Activated T-cell treated with anti-CD3 and anti-CD28 coated beads, Interleukin-2, amount 50 U/mL, for 24 hours (primary cell): ENCODE results near the gene METTL8.
"Not testable (repeated sequence)": the region's sequence is repeated elsewhere in the genome, so short reads cannot be mapped to it uniquely, and the experiment has no call there.

ENCODE experiments used
- DNase-seq: peaks from one replicate; pipeline ENCODE4 v3.0.0-alpha.2; 2020
- H3K27ac Mint-ChIP-seq: 2 replicates; pipeline ENCODE4 v1.8.0; 2020; ENCODE audit warnings: mild to moderate bottlenecking, mixed read lengths
- H3K27me3 Mint-ChIP-seq: 2 replicates; pipeline ENCODE4 v1.8.0; 2020; ENCODE audit warnings: mixed read lengths
- H3K36me3 Mint-ChIP-seq: 2 replicates; pipeline ENCODE4 v1.8.0; 2020; ENCODE audit warnings: low read depth, mixed read lengths
- H3K4me1 Mint-ChIP-seq: 2 replicates; pipeline ENCODE4 v1.8.0; 2020; ENCODE audit warnings: low read depth, mixed read lengths
- H3K4me3 Mint-ChIP-seq: 2 replicates; pipeline ENCODE4 v1.8.0; 2020; ENCODE audit warnings: mild to moderate bottlenecking, moderate library complexity, mixed read lengths
- H3K9me3 Mint-ChIP-seq: 2 replicates; pipeline ENCODE4 v1.8.0; 2020; ENCODE audit warnings: mixed read lengths

Gene METTL8

DNA sequence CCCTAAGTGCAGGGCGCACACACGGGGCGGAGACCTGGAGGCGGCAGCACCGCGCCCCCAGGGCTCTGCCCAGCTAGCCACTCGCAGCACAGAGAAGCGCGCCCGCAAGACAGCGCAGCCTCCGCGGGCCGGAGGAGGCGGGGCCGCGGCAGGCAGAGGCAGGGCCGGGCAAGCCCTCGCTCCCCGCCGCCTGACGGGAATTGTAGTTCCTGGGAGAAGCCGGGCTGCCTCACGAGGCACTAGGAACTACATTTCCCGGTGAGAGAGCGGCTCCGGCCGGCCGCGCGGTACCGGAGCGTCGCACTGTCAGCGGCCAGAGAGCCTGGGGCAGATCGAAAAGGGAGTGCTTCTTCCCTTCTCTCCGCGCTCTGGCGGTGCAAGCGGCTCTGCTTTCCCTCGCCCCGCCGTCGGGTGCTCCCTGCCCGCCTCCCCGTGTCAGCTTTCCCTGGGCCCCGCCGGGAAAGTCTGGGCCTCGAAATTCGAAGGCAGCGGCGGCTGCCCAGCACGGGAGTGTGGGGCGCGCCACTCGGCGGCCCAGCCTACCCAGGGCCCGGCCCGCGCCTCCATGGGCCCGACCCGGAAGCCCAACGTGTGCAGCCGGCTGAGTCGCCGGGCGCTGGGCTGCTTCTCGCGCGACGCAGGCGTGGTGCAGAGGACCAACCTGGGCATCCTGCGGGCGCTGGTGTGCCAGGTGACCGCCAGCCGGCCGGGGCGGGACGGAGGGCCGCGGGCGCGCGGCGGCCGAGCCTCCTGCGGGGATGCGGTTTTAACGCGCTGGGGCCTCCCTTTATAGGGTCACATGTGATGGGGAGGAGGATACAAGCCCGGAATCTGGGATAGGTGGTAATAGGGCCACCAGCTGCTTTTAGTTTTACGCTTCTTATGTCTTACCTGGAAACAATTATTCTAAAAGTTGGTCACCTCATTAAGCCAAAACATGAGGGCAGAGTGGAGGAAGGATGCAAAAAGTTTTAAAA is 511 bp upstream of the METTL8 start, which contains the start of gene DCAF17:
DCAF17 (plus strand) TSS at position 214 of the 977 bp plus-strand sequence; CDS start at position 566, 352 bp downstream.
- H3K27ac Mint-ChIP-seq = peak within 1 kb of the TSS; percentile 98
- H3K9me3 Mint-ChIP-seq = peaks cover 5% of the 10 kb centered on the region
- H3K4me1 Mint-ChIP-seq = peaks cover 57% of the 10 kb centered on the region
- H3K36me3 Mint-ChIP-seq = peaks cover 87% of the 10 kb centered on the region
- H3K27me3 Mint-ChIP-seq = no peaks in the 10 kb centered on the region
- peak; percentile 95 for DNase-seq
- peak within 1 kb of the TSS; percentile 88 for H3K4me3 Mint-ChIP-seq

DNA sequence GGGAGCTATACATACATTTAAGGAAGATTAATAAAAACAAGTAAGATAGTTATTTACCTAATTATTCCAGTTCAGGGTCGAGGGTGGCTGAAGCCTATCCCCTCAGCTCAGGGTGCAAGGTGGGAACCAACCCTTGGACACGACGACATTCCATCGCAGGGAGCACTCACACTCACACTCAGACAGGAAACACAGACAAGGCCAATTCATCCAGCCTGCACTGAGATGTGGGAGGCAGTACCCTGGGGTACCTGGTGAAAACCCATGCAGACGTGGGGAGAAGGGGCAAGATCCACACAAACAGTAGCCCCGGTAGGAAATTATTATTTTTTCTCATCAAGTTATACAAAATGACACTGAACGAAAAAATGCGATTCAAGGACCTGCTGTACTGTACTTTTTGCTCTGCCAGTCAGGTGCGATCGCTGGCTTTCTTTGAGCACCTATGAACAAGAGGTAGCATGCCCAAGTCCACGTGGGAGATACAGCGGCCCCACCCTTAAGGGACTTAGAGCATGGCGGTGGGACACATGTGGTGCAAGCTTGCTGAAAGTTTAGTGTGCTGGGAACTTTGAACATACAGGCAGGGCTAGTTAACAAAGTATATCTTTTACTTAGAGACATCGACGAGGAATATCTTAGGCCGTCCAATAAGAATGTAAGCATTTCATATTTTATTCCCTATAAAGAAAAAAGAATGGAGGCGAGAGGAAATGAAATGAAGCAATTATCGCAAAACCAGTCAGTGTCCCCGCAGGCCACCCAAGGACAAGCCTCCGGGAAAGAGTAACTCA is 624 bp downstream of the METTL8 start:
- peak; percentile 67 for DNase-seq
- H3K27ac Mint-ChIP-seq = peak overlapping the region; percentile 98
- H3K4me3 Mint-ChIP-seq = peak overlapping the region; percentile 88
- H3K9me3 Mint-ChIP-seq = peaks cover 5% of the 10 kb centered on the region
- H3K4me1 Mint-ChIP-seq = peaks cover 58% of the 10 kb centered on the region
- H3K36me3 Mint-ChIP-seq = peaks cover 78% of the 10 kb centered on the region
- no peaks in the 10 kb centered on the region for H3K27me3 Mint-ChIP-seq

GRCh38 chr2:171432206-171432968 is 1.4 kb downstream of the METTL8 start:
- Mint-ChIP-seq H3K27ac (peak overlapping the region; percentile 98), H3K9me3 (peaks cover 5% of the 10 kb centered on the region), H3K4me1 (peaks cover 51% of the 10 kb centered on the region), H3K27me3 (no peaks in the 10 kb centered on the region), H3K36me3 (peaks cover 70% of the 10 kb centered on the region), H3K4me3 (peak overlapping the region; percentile 88)
- no peak for DNase-seq

GRCh38 chr2:171431677-171432167 is 2.1 kb downstream of the METTL8 start:
- H3K4me3 Mint-ChIP-seq = peak overlapping the region; percentile 88
- H3K27ac Mint-ChIP-seq = peak overlapping the region; percentile 98
- DNase-seq = no peak
- peaks cover 46% of the 10 kb centered on the region for H3K4me1 Mint-ChIP-seq
- H3K36me3 Mint-ChIP-seq = peaks cover 65% of the 10 kb centered on the region
- peaks cover 5% of the 10 kb centered on the region for H3K9me3 Mint-ChIP-seq
- no peaks in the 10 kb centered on the region for H3K27me3 Mint-ChIP-seq

DNA sequence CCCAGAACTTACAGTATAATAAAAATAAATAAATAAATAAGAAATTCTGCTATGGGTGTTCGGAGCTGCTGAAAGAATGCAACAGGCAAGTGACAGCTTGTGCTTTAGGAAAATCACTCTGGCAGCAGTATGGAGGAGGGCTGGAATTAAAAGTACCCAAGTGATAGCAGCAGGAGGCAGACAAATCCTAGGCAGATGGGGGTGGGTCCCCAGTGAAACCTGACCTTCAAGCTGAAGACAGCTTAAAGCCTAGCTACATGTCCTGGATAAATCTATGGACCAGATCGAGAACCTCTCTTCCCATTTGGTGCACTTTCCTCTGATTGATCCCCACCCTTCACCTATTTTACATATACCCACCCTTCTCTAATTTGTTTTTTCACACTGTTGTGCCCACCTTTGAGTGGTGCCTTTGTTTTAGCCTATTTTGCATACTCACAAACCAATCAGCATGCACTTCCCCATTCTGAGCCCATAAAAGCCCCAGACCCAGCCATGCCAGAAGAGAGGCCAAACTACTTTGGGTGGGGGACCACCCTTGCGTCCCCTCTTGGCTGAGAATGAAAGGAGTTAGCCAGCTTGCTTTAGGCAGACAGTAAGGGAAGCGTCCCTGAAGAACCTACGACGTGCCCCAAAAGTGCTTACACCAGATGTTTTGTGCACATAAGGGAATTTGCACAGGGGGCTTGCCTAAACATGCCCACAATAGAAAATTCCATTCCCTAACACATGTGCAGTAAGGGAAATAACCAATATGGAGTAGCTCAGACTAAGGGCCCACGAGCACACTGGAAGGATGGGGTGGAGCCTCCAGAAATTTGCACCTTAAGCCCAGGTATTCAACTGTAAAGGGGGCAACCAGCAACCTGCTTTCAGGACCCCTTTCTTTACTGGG is 3.0 kb downstream of the METTL8 start:
- Mint-ChIP-seq H3K27ac (no peak overlapping the region), H3K9me3 (peaks cover 5% of the 10 kb centered on the region), H3K36me3 (peaks cover 60% of the 10 kb centered on the region), H3K4me3 (no peak overlapping the region), H3K27me3 (no peaks in the 10 kb centered on the region), H3K4me1 (peaks cover 37% of the 10 kb centered on the region)
- DNase-seq = no peak

- peaks cover 27% of the 10 kb centered on the region for H3K9me3 Mint-ChIP-seq
- DNase-seq, H3K27me3 Mint-ChIP-seq, H3K27ac Mint-ChIP-seq, H3K4me3 Mint-ChIP-seq: not testable (repeated sequence)
- peaks cover 56% of the 10 kb centered on the region for H3K36me3 Mint-ChIP-seq
- peaks cover 30% of the 10 kb centered on the region for H3K4me1 Mint-ChIP-seq
Observed at GRCh38 chr2:171422710-171423495, 10.9 kb downstream of the METTL8 start.

DNA sequence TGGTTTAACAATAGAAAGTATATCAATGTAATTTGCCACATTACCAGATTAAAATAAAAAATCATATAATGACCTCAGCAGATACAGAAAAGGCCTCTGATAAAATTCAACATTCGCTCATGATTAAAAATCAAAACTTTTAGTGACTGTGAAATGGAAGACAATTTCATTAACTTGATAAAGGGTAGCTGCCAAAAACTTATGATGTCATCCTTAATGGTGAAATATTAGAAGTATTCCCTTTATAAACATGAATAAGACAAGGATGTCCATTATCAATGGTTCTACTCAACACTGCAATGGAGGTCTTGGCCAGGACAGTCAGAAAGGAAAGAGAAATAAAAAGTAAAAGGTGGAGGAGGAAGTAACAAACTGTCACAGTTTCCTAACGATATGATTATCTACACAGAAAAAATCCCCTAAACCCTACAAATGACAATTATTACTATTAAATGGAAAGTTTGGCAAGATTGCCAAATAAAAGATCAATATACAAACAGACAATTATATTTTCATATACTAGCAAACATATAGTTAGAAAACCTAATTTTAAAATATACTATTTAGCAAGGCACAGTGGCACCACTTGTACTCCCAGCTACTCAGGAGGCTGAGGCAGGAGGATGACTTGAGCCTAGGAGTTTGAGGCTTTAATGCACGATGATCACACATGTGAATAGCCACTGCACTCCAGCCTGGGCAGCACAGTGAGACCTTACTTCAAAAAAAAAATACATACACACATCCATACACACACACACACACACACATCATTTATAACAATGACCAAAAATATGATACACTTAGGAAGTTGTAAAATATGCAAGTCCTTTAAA is 12.8 kb downstream of the METTL8 start:
- peaks cover 50% of the 10 kb centered on the region for H3K36me3 Mint-ChIP-seq
- H3K4me3 Mint-ChIP-seq = no peak overlapping the region
- peaks cover 39% of the 10 kb centered on the region for H3K4me1 Mint-ChIP-seq

DNA sequence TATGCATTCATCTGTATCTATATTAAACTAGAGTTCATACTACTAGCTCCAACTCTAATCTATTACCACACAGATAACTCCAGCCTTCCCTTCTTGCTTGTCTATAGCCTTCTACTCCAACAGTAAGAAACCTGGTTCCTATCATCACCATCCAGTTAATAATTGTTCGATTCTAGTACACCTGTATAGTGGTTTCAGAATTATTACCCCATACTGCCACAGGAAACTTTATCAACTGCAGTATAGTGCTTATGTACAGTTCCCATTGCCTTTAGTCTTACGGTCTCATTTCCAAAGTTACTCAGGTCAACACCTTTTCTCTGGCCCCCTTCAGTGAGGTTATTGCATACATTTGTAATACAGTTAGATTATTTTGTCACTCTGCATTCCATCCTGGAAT is 14.5 kb downstream of the METTL8 start:
- H3K27ac Mint-ChIP-seq = peak overlapping the region; percentile 60
- H3K4me1 Mint-ChIP-seq = peaks cover 51% of the 10 kb centered on the region
- no peak overlapping the region for H3K4me3 Mint-ChIP-seq
- H3K27me3 Mint-ChIP-seq = no peaks in the 10 kb centered on the region
- peaks cover 47% of the 10 kb centered on the region for H3K36me3 Mint-ChIP-seq
- H3K9me3 Mint-ChIP-seq = peaks cover 18% of the 10 kb centered on the region
- no peak for DNase-seq

More for the DNA sequence above, 12.8 kb downstream of the METTL8 start:
- DNase-seq = no peak
- Mint-ChIP-seq H3K9me3 (peaks cover 27% of the 10 kb centered on the region), H3K27me3 (no peaks in the 10 kb centered on the region), H3K27ac (peak overlapping the region; percentile 83)

DNA sequence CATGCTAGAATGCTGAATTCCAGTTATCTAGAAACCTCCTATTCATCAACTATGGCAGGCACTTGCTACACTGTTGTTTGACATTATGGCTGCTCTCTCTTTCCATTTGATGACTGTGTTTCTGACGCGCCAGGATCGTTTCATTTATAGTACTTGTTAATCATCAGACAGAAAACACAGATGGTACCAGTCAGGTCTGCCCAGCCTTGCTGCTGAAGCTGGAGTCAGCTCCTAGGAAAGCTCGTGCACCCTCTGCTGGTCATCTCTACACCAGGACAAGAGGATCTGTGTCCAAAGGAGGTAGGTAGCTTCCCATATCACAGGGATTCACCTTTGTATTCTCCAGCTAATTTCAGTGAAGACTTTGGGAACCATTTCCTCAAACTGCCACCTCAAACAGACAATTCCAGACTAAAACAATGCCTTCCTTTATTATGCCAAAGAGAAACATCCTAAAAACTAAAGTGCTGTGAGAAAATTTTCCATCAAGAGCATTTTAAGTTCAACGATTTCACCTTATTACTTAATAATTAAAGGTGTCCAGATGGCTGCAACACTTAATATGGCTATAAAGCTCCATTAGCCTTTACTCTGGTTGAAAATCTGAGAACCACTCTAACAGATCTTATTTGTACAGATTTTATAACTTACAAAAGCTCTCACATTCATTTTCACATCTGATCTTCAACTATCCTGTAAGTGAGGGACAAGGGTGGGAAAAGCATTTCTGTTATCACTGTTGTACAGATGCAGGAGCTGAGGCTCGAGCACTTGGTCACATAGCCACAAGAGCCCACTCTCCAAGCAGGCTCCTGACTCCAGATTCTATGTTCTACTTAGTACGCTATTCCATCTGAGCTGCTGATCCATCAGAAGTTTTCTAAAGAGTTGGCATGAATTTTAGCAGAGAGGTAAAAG is 17.5 kb downstream of the METTL8 start:
- Mint-ChIP-seq H3K27ac (peak overlapping the region; percentile 86), H3K9me3 (peaks cover 3% of the 10 kb centered on the region), H3K36me3 (peaks cover 38% of the 10 kb centered on the region), H3K4me3 (peak overlapping the region; percentile 10), H3K4me1 (peaks cover 44% of the 10 kb centered on the region), H3K27me3 (no peaks in the 10 kb centered on the region)
- DNase-seq = peak; percentile 78

DNA sequence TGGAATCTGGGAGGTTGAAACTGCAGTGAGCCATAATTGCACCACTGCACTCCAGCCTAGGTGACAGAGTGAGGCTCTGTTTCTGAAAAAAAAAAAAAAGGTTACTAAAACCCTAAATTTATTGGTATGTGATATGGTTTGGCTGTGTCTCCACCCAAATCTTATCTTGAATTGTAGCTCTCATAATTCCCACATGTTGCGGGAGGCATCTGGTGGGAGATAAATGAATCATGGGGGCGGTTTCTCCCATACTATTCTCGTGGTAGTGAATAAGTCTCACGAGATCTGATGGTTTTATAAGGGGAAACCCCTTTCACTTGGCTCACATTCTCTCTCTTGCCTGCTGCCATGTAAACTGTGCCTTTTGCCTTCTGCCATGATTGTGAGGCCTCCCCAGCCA is 19.1 kb downstream of the METTL8 start:
- H3K9me3 Mint-ChIP-seq, DNase-seq, H3K27me3 Mint-ChIP-seq, H3K4me3 Mint-ChIP-seq: not testable (repeated sequence)
- Mint-ChIP-seq H3K4me1 (peaks cover 41% of the 10 kb centered on the region), H3K27ac (peak overlapping the region; percentile 78), H3K36me3 (peaks cover 31% of the 10 kb centered on the region)

DNA sequence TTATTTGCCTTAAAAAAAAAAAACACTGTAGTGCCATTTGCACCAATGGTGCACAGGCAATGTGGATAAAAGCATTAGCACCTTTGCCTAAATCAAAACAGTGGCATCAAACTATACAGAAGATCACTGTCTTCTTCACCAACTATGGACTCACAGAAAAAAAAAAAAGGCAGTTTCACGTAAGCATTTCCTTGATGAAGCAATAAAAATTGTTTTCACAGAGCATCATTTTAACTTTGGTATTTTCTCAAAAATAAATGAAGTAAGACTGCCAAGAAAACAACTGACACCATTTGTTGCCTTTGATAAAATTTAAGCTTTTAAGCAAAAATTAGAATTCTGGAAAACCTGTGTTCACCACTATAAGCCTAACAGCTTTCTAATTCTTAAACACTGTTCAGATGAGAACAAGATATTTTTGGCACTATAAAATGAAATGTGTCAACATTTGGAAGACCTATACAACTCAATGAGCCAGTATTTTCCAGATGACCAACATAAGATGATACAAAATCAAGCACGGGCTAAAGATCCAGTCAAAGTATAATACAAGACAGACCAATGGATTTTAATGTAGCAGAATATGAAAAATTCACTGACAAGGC is 21.1 kb downstream of the METTL8 start:
- peaks cover 42% of the 10 kb centered on the region for H3K4me1 Mint-ChIP-seq
- peaks cover 3% of the 10 kb centered on the region for H3K9me3 Mint-ChIP-seq
- no peak overlapping the region for H3K27ac Mint-ChIP-seq
- H3K4me3 Mint-ChIP-seq = no peak overlapping the region
- DNase-seq = no peak
- peaks cover 30% of the 10 kb centered on the region for H3K36me3 Mint-ChIP-seq
- no peaks in the 10 kb centered on the region for H3K27me3 Mint-ChIP-seq
